ENCODE data around the gene DLGAP1.

GRCh38 chr18:3867864-3868311 lies 587.2 kb downstream of the DLGAP1 start:
- no peak for TF ChIP-seq CTCF (IDR thresholded peaks at IDR 0.05)
- no peak for TF ChIP-seq POLR2A (IDR thresholded peaks at IDR 0.05)
- TF ChIP-seq POLR2AphosphoS5 (IDR thresholded peaks at IDR 0.05) = no peak

All from breast epithelium (tissue), 3 donors.